Fibroblast of skin of abdomen (primary cell): Measurements from ENCODE around the gene KCNJ12.
"Not testable (repeated sequence)": the region's sequence is repeated elsewhere in the genome, so short reads cannot be mapped to it uniquely, and the experiment has no call there.

Experiments
- DNase-seq: peaks from one replicate; pipeline ENCODE4 v3.0.0-alpha.2; 2013

KCNJ12 gene

GRCh38 chr17:21388066-21388465 lies 11.9 kb downstream of the KCNJ12 start:
- no peak for DNase-seq

- no peak for DNase-seq
Measured at GRCh38 chr17:21388944-21389343, 12.8 kb downstream of the KCNJ12 start.

- DNase-seq = no peak
Measured at GRCh38 chr17:21389394-21389793, 13.2 kb downstream of the KCNJ12 start.

- DNase-seq = no peak
Measured at GRCh38 chr17:21390294-21390693, 14.1 kb downstream of the KCNJ12 start.

- no peak for DNase-seq
Measured at GRCh38 chr17:21392266-21392665, 16.1 kb downstream of the KCNJ12 start.

- peak; percentile 7 for DNase-seq
Measured at GRCh38 chr17:21394265-21394664, 18.1 kb downstream of the KCNJ12 start.

- DNase-seq = no peak
Measured at GRCh38 chr17:21395764-21396163, 19.6 kb downstream of the KCNJ12 start.

GRCh38 chr17:21396237-21396636 lies 20.1 kb downstream of the KCNJ12 start:
- DNase-seq = no peak

GRCh38 chr17:21397341-21398190 lies 21.4 kb downstream of the KCNJ12 start:
- DNase-seq = peak; percentile 77

- no peak for DNase-seq
Measured at GRCh38 chr17:21399474-21400186, 23.5 kb downstream of the KCNJ12 start.

GRCh38 chr17:21400187-21400569 lies 24.0 kb downstream of the KCNJ12 start:
- not testable (repeated sequence) for DNase-seq

- no peak for DNase-seq
Measured at GRCh38 chr17:21400816-21401593, 24.8 kb downstream of the KCNJ12 start.

- DNase-seq = peak; percentile 92
Measured at GRCh38 chr17:21402166-21402571, 26.0 kb downstream of the KCNJ12 start.

GRCh38 chr17:21402926-21403325 lies 26.8 kb downstream of the KCNJ12 start:
- DNase-seq = not testable (repeated sequence)

- DNase-seq = not testable (repeated sequence)
Measured at GRCh38 chr17:21404106-21404505, 27.9 kb downstream of the KCNJ12 start.

- DNase-seq = not testable (repeated sequence)
Measured at GRCh38 chr17:21404539-21404938, 28.4 kb downstream of the KCNJ12 start.

- not testable (repeated sequence) for DNase-seq
Measured at GRCh38 chr17:21404956-21405731, 29.0 kb downstream of the KCNJ12 start.

GRCh38 chr17:21405904-21406400 lies 29.8 kb downstream of the KCNJ12 start:
- DNase-seq = not testable (repeated sequence)

GRCh38 chr17:21406616-21407404 lies 30.7 kb downstream of the KCNJ12 start:
- not testable (repeated sequence) for DNase-seq

GRCh38 chr17:21407752-21408151 lies 31.6 kb downstream of the KCNJ12 start:
- not testable (repeated sequence) for DNase-seq

GRCh38 chr17:21408224-21408623 lies 32.1 kb downstream of the KCNJ12 start:
- DNase-seq = not testable (repeated sequence)
